HepG2 (cell line): Measurements from ENCODE around the gene ZNF217. TPM values are rescaled to one million over a fixed set of nuclear protein-coding genes. Genes with fewer than 3 reads are reported as not detected.

Experiments used
- CENPT ChIP-seq: sonication (generic); formaldehyde crosslinking; IDR thresholded peaks from 2 replicates; pipeline ENCODE4 v1.8.0; 2022; ENCODE audit warnings: low read depth, mild to moderate bottlenecking, moderate library complexity, missing genetic modification reagents
- HIC2 ChIP-seq: sonication (generic); formaldehyde crosslinking; IDR thresholded peaks from 2 replicates; pipeline ENCODE4 v1.9.0; 2022; ENCODE audit warnings: low read depth, missing genetic modification reagents
- HNRNPL ChIP-seq: fragments of 200-400 bp; formaldehyde crosslinking; IDR thresholded peaks from 2 replicates; pipeline ENCODE4 v1.6.1; 2017; ENCODE audit warnings: mild to moderate bottlenecking, low read depth, low read length
- KIAA2018 ChIP-seq: sonication (generic); formaldehyde crosslinking; IDR thresholded peaks from 2 replicates; pipeline ENCODE4 v1.5.0; 2020; ENCODE audit warnings: mild to moderate bottlenecking, missing genetic modification reagents, borderline replicate concordance
- MBNL3 ChIP-seq: fragments of 250-450 bp; sonication (Bioruptor Pico); conservative IDR thresholded peaks from 2 replicates; pipeline ENCODE4 v1.8.0; 2022; ENCODE audit warnings: mild to moderate bottlenecking, inconsistent platforms
- SMYD3 ChIP-seq: sonication (generic); formaldehyde crosslinking; IDR thresholded peaks from 2 replicates; pipeline ENCODE4 v1.8.1; 2023; ENCODE audit warnings: mild to moderate bottlenecking, missing genetic modification reagents
- SYNCRIP ChIP-seq: fragments of 200-400 bp; formaldehyde crosslinking; IDR thresholded peaks from 2 replicates; pipeline ENCODE4 v1.6.1; 2018; ENCODE audit warnings: mild to moderate bottlenecking, low read depth, low read length; ENCODE audit not compliant: insufficient read depth
- ZBTB10 ChIP-seq: sonication (generic); formaldehyde crosslinking; IDR thresholded peaks from 2 replicates; pipeline ENCODE4 v1.4.0; 2020; ENCODE audit warnings: missing genetic modification reagents, borderline replicate concordance
- ZNF180 ChIP-seq: sonication (generic); formaldehyde crosslinking; IDR thresholded peaks from 2 replicates; pipeline ENCODE4 v1.4.0; 2020; ENCODE audit warnings: low read depth, missing genetic modification reagents, borderline replicate concordance
- ZNF512B ChIP-seq: sonication (generic); formaldehyde crosslinking; IDR thresholded peaks from 2 replicates; pipeline ENCODE4 v1.5.1; 2020; ENCODE audit warnings: missing genetic modification reagents, mild to moderate bottlenecking, borderline replicate concordance
- ZNF780A ChIP-seq: sonication (generic); formaldehyde crosslinking; IDR thresholded peaks from 2 replicates; pipeline ENCODE4 v1.8.0; 2022; ENCODE audit warnings: mild to moderate bottlenecking, missing genetic modification reagents, moderate library complexity
- polyA plus RNA-seq, 8 experiments: library from polyadenylated mRNA; depleted of rRNA in 3 of 8; stranded (reverse) in 7 of 8; unstranded in 1 of 8; fragments of >200 nt; fragmentation: Illumina TruSeq in 4 of 8; extraction: Trizol in 4 of 8; gene quantifications; 2 replicates each; pipeline versions ENCODE4 v1.2.1 to v1.2.3, GENCODE V29; 2011 to 2016; ENCODE audit warnings: low read depth in 4 of 8, missing spikeins in 1 of 8, mixed read lengths in 1 of 8; ENCODE audit not compliant: insufficient read depth in 1 of 8
- total RNA-seq, 5 experiments: library from RNA; depleted of rRNA; stranded (reverse); fragments of >200 nt; fragmentation: Illumina TruSeq; extraction: Trizol; gene quantifications; 2 replicates each; pipeline ENCODE4 v1.2.3, GENCODE V29; 2016; ENCODE audit warnings: low read depth in 1 of 5

ZNF217 gene
- total and polyA plus RNA-seq, 2 of the 13 experiments (the other 11 are each of a cell fraction or from before 2014, with no cell fraction given): 22.3 to 29.8 TPM

- peak; percentile 89; the same call in 1 of the 2 replicates for TF ChIP-seq SMYD3 (CRISPR knock-in tag)
- no peak for TF ChIP-seq SYNCRIP
- no peak for TF ChIP-seq ZNF780A (CRISPR knock-in tag)
- TF ChIP-seq HIC2 (CRISPR knock-in tag): no peak
- no peak for TF ChIP-seq KIAA2018
- TF ChIP-seq CENPT (CRISPR knock-in tag): no peak
- no peak for TF ChIP-seq HNRNPL
- no peak for TF ChIP-seq ZNF180 (CRISPR knock-in tag)
- no peak for TF ChIP-seq ZBTB10
- no peak for TF ChIP-seq MBNL3 (CRISPR knock-in tag)
- TF ChIP-seq ZNF512B (CRISPR knock-in tag): peak; percentile 99
Measured at GRCh38 chr20:53642196-53643030, 48.8 kb upstream of the ZNF217 start (continued).
